Liver (tissue), 9 donors: Measurements from ENCODE around the gene SYCP2. TPM values are rescaled to one million over a fixed set of nuclear protein-coding genes. Genes with fewer than 3 reads are reported as not detected.
"Not testable (repeated sequence)": the region's sequence is repeated elsewhere in the genome, so short reads cannot be mapped to it uniquely, and the experiment has no call there.

Source experiments
- DNase-seq: peaks from one replicate; pipeline ENCODE4 v3.0.0-alpha.2; 2017; ENCODE audit warnings: low spot score
- H3K27ac ChIP-seq, 2 donors: one replicate each; pipeline ENCODE4 v1.7.0; 2013; ENCODE audit warnings: inconsistent platforms in 2 of 2, low read length in 2 of 2, control low read depth in 1 of 2, low read depth in 1 of 2, mild to moderate bottlenecking in 1 of 2
- H3K27me3 ChIP-seq, 4 donors: one replicate each; pipeline versions ENCODE4 v1.6.1 to v1.7.0; 2013; ENCODE audit warnings: low read length in 3 of 4, inconsistent platforms in 1 of 4, mild to moderate bottlenecking in 1 of 4, moderate library complexity in 1 of 4; ENCODE audit not compliant: control insufficient read depth in 4 of 4, insufficient read depth in 4 of 4
- H3K36me3 ChIP-seq, 4 donors: one replicate each; pipeline versions ENCODE4 v1.6.1 to v1.7.0; 2013; ENCODE audit warnings: low read length in 3 of 4, mild to moderate bottlenecking in 3 of 4, low read depth in 1 of 4, moderate library complexity in 1 of 4; ENCODE audit not compliant: control insufficient read depth in 4 of 4, insufficient read depth in 3 of 4
- H3K4me1 ChIP-seq, 4 donors: one replicate each; pipeline versions ENCODE4 v1.6.1 to v1.7.0; 2013; ENCODE audit warnings: low read length in 3 of 4, mild to moderate bottlenecking in 3 of 4, moderate library complexity in 1 of 4; ENCODE audit not compliant: control insufficient read depth in 4 of 4, insufficient read depth in 4 of 4
- H3K4me3 ChIP-seq, 3 donors: one replicate each; pipeline versions ENCODE4 v1.6.1 to v1.7.0; 2013; ENCODE audit warnings: low read length in 3 of 3, control low read depth in 1 of 3, low read depth in 1 of 3, mild to moderate bottlenecking in 1 of 3
- H3K9ac ChIP-seq, 2 donors: one replicate each; pipeline ENCODE4 v1.7.0; 2013; ENCODE audit warnings: low read length in 2 of 2, mild to moderate bottlenecking in 2 of 2, moderate library complexity in 2 of 2, control low read depth in 1 of 2, low read depth in 1 of 2
- H3K9me3 ChIP-seq, 4 donors: one replicate each; pipeline versions ENCODE4 v1.6.1 to v1.7.0; 2013; ENCODE audit warnings: low read length in 3 of 4; ENCODE audit not compliant: control insufficient read depth in 4 of 4
- ATF3 ChIP-seq: IDR thresholded peaks from 2 replicates; pipeline ENCODE4 v1.6.1; 2016; ENCODE audit warnings: antibody characterized with exemption
- CTCF ChIP-seq: fragments of 150-350 bp; IDR thresholded peaks from 2 replicates; pipeline ENCODE4 v1.5.1; 2017; ENCODE audit warnings: improper control_type of control experiment, low read depth, low read length; ENCODE audit not compliant: missing input control
- EGR1 ChIP-seq, 2 donors: IDR thresholded peaks; 2 replicates each; pipeline ENCODE4 v1.6.1; 2016 to 2018; ENCODE audit warnings: antibody characterized with exemption in 2 of 2, low read depth in 2 of 2
- FOXA1 ChIP-seq: IDR thresholded peaks from 2 replicates; pipeline ENCODE4 v1.6.1; 2016; ENCODE audit warnings: antibody characterized with exemption
- FOXA2 ChIP-seq: IDR thresholded peaks from 2 replicates; pipeline ENCODE4 v1.6.1; 2016; ENCODE audit warnings: antibody characterized with exemption
- HNF4A ChIP-seq, 2 donors: conservative IDR thresholded peaks; 2 replicates each; pipeline ENCODE4 v1.6.1; 2016; ENCODE audit warnings: antibody characterized with exemption in 2 of 2, mild to moderate bottlenecking in 2 of 2
- JUND ChIP-seq, 2 donors: IDR thresholded peaks; 2 replicates each; pipeline ENCODE4 v1.6.1; 2016; ENCODE audit warnings: antibody characterized with exemption in 2 of 2
- MAX ChIP-seq: IDR thresholded peaks from 2 replicates; pipeline ENCODE4 v1.6.1; 2016; ENCODE audit warnings: antibody characterized with exemption
- NR2F2 ChIP-seq: IDR thresholded peaks from 2 replicates; pipeline ENCODE4 v1.6.1; 2016; ENCODE audit warnings: antibody characterized with exemption
- RXRA ChIP-seq, 2 donors: IDR thresholded peaks; 2 replicates each; pipeline ENCODE4 v1.6.1; 2017 to 2018; ENCODE audit warnings: antibody characterized with exemption in 2 of 2, mild to moderate bottlenecking in 1 of 2
- WGBS: extraction: QIAGEN DNeasy Blood & Tissue Kit; methylation state at CpG from one replicate; pipeline ENCODE4 v1.1.7; 2013; 5-methylcytosine and 5-hydroxymethylcytosine counted together
- polyA plus RNA-seq, 2 donors: library from polyadenylated mRNA; stranded (reverse) in 1 of 2; unstranded in 1 of 2; fragments of 200-250 nt in 1 of 2; fragments of >200 nt in 1 of 2; fragmentation: Nextera tagmentation in 1 of 2; extraction: Ambion mirVana in 1 of 2; gene quantifications; one replicate each; pipeline versions ENCODE4 v1.2.1 to v1.2.3, GENCODE V29; 2013 to 2015
- total RNA-seq, 2 donors: library from RNA; depleted of rRNA; stranded (reverse); fragments of >200 nt; gene quantifications; one replicate each; pipeline ENCODE4 v1.2.3, GENCODE V29; 2014
- TF ChIP-seq, protein P1 (sequence below): IDR thresholded peaks from 2 replicates; pipeline ENCODE4 v1.6.1; 2016; ENCODE audit warnings: antibody characterized with exemption, mild to moderate bottlenecking
- donor health status: healthy.
- donor health status: healthy.
- donor health status: healthy.
- donor health status: healthy.
- donor health status: healthy.

Gene SYCP2
- total and polyA plus RNA-seq, 4 donors, result 0.07 to 0.84 (median 0.38) TPM

- H3K9ac ChIP-seq, H3K27ac ChIP-seq, H3K9me3 ChIP-seq, H3K4me3 ChIP-seq, DNase-seq, H3K36me3 ChIP-seq, H3K4me1 ChIP-seq: not testable (repeated sequence)
- H3K27me3 ChIP-seq, result peaks cover 0 to 11% (median 8%) of the 10 kb centered on the region in 4 donors
- peak; percentile 56 for TF ChIP-seq FOXA2
- peak; percentile 47 to 56 for TF ChIP-seq RXRA (IDR thresholded peaks at IDR 0.05)
- TF ChIP-seq MAX, result peak; percentile 21
- peak; percentile 19 to 21 for TF ChIP-seq HNF4A (conservative IDR thresholded peaks at IDR 0.05)
Observed at GRCh38 chr20:59957568-59957967, 24.1 kb upstream of the SYCP2 start.

GRCh38 chr20:59955131-59955796 lies 21.8 kb upstream of the SYCP2 start:
- WGBS, result 83% methylated on average over 8 of the region's 8 CpGs
- Histone ChIP-seq H3K4me3 (no peak overlapping the region), H3K36me3 (no peaks in the 10 kb centered on the region), H3K27me3 (peaks cover 0 to 10% (median 6%) of the 10 kb centered on the region in 4 donors), H3K9me3 (no peaks in the 10 kb centered on the region), H3K27ac (no peak overlapping the region), H3K4me1 (peaks cover 0 to 3% (median 1%) of the 10 kb centered on the region in 4 donors), H3K9ac (no peak overlapping the region)
- no peak for DNase-seq
- TF ChIP-seq MAX (no peak), FOXA1 (no peak), CTCF (peak; percentile 22), FOXA2 (no peak), JUND (IDR thresholded peaks at IDR 0.05) (no peak)
- TF ChIP-seq, protein P1, sequence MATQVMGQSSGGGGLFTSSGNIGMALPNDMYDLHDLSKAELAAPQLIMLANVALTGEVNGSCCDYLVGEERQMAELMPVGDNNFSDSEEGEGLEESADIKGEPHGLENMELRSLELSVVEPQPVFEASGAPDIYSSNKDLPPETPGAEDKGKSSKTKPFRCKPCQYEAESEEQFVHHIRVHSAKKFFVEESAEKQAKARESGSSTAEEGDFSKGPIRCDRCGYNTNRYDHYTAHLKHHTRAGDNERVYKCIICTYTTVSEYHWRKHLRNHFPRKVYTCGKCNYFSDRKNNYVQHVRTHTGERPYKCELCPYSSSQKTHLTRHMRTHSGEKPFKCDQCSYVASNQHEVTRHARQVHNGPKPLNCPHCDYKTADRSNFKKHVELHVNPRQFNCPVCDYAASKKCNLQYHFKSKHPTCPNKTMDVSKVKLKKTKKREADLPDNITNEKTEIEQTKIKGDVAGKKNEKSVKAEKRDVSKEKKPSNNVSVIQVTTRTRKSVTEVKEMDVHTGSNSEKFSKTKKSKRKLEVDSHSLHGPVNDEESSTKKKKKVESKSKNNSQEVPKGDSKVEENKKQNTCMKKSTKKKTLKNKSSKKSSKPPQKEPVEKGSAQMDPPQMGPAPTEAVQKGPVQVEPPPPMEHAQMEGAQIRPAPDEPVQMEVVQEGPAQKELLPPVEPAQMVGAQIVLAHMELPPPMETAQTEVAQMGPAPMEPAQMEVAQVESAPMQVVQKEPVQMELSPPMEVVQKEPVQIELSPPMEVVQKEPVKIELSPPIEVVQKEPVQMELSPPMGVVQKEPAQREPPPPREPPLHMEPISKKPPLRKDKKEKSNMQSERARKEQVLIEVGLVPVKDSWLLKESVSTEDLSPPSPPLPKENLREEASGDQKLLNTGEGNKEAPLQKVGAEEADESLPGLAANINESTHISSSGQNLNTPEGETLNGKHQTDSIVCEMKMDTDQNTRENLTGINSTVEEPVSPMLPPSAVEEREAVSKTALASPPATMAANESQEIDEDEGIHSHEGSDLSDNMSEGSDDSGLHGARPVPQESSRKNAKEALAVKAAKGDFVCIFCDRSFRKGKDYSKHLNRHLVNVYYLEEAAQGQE, result no peak

- WGBS, result 89% methylated on average over 4 of the region's 4 CpGs
- Histone ChIP-seq H3K27me3 (peaks cover 0 to 6% (median 3%) of the 10 kb centered on the region in 4 donors), H3K9ac (no peak overlapping the region), H3K9me3 (no peaks in the 10 kb centered on the region), H3K4me3 (no peak overlapping the region), H3K27ac (no peak overlapping the region), H3K4me1 (peaks cover 0 to 3% (median 1%) of the 10 kb centered on the region in 4 donors), H3K36me3 (no peaks in the 10 kb centered on the region)
- TF ChIP-seq ATF3, result no peak
- TF ChIP-seq EGR1 (IDR thresholded peaks at IDR 0.05; ENCODE audit: low read depth in 2 of 2), result no peak
- TF ChIP-seq FOXA1, result no peak
- no peak for TF ChIP-seq NR2F2
- no peak for TF ChIP-seq CTCF
- no peak for DNase-seq
Observed at GRCh38 chr20:59954718-59955117, 21.3 kb upstream of the SYCP2 start.
